PC-9 (cell line): Measurements from ENCODE around the gene CD28.

Source experiments
- CTCF ChIP-seq: fragments of 200-600 bp; sonication (generic); conservative IDR thresholded peaks from 2 replicates; pipeline ENCODE4 v1.6.1; 2017; ENCODE audit warnings: mixed run types, antibody characterized with exemption, mild to moderate bottlenecking, moderate library complexity
- EZH2 ChIP-seq: fragments of 200-600 bp; sonication (generic); IDR thresholded peaks from 2 replicates; pipeline ENCODE4 v1.8.0; 2017; ENCODE audit warnings: antibody characterized with exemption, low read depth

GRCh38 chr2:203675086-203675485 is 31.4 kb upstream of the CD28 start:
- TF ChIP-seq CTCF = no peak
- TF ChIP-seq EZH2 = no peak
